Lower leg skin (tissue), 3 donors: Measurements from ENCODE around the gene OR2A1.
"Not testable (repeated sequence)": the region's sequence is repeated elsewhere in the genome, so short reads cannot be mapped to it uniquely, and the experiment has no call there.

Source experiments
- CTCF ChIP-seq, 3 donors: fragments of 450-650 bp; IDR thresholded peaks; one replicate each; pipeline ENCODE4 v1.5.1; 2016; ENCODE audit warnings: antibody characterized with exemption in 3 of 3, mild to moderate bottlenecking in 3 of 3, moderate library complexity in 2 of 3
- POLR2A ChIP-seq, 2 donors: fragments of 450-650 bp; IDR thresholded peaks; one replicate each; pipeline ENCODE4 v1.6.1; 2016 to 2017; ENCODE audit warnings: antibody characterized with exemption in 2 of 2, mild to moderate bottlenecking in 1 of 2, moderate library complexity in 1 of 2

GRCh38 chr7:144309702-144310101, 2.5 kb upstream of the OR2A1 start:
- TF ChIP-seq CTCF, POLR2A (IDR thresholded peaks at IDR 0.05): not testable (repeated sequence)
